Erythroblast (primary cell): ENCODE results near the gene SIRPD.

Experiments
- GATA1 ChIP-seq: IDR thresholded peaks from 2 replicates; pipeline ENCODE4 v1.6.1; 2011; ENCODE audit warnings: low read depth, mild to moderate bottlenecking, control low read depth, low read length, moderate library complexity
- POLR2A ChIP-seq: IDR thresholded peaks from 2 replicates; pipeline ENCODE4 v1.6.1; 2011; ENCODE audit warnings: mild to moderate bottlenecking, low read length

- TF ChIP-seq POLR2A = no peak
- no peak for TF ChIP-seq GATA1
Observed at GRCh38 chr20:1508574-1508973, 48.9 kb downstream of the SIRPD start.
